Large intestine (tissue), 3 donors: ENCODE data around the gene WIZ. TPM values are rescaled to one million over a fixed set of nuclear protein-coding genes. Genes with fewer than 3 reads are reported as not detected.
"Not testable (repeated sequence)": the region's sequence is repeated elsewhere in the genome, so short reads cannot be mapped to it uniquely, and the experiment has no call there.

Source experiments
- DNase-seq, 2 donors: peaks; one replicate each; pipeline versions ENCODE4 v3.0.0 to v3.0.0-alpha.2; 2013
- H3K27ac ChIP-seq: one replicate; pipeline ENCODE4 v1.5.1; 2013; ENCODE audit warnings: low read length
- H3K27me3 ChIP-seq: 2 replicates; pipeline ENCODE4 v1.6.1; 2013; ENCODE audit warnings: low read length; ENCODE audit not compliant: control insufficient read depth, insufficient read depth
- H3K36me3 ChIP-seq: 2 replicates; pipeline ENCODE4 v1.6.1; 2013; ENCODE audit warnings: low read length; ENCODE audit not compliant: control insufficient read depth, insufficient read depth
- H3K4me1 ChIP-seq: one replicate; pipeline ENCODE4 v1.6.1; 2013; ENCODE audit warnings: low read length; ENCODE audit not compliant: control insufficient read depth, insufficient read depth
- H3K4me3 ChIP-seq: one replicate; pipeline ENCODE4 v1.5.1; 2013; ENCODE audit warnings: low read length
- H3K9me3 ChIP-seq: one replicate; pipeline ENCODE4 v1.6.1; 2013; ENCODE audit warnings: mild to moderate bottlenecking, low read depth, low read length, moderate library complexity; ENCODE audit not compliant: control insufficient read depth
- WGBS: methylation state at CpG from one replicate; pipeline ENCODE4 v1.1.5; 2013; ENCODE audit warnings: low lambda C conversion rate; ENCODE audit not compliant: insufficient coverage; 5-methylcytosine and 5-hydroxymethylcytosine counted together
- polyA plus RNA-seq: library from polyadenylated mRNA; unstranded; fragments of 120-200 nt; gene quantifications from one replicate; pipeline ENCODE4 v1.2.1, GENCODE V29; 2013

The WIZ gene
- polyA plus RNA-seq, 1 donor, result 22.7 TPM

DNA sequence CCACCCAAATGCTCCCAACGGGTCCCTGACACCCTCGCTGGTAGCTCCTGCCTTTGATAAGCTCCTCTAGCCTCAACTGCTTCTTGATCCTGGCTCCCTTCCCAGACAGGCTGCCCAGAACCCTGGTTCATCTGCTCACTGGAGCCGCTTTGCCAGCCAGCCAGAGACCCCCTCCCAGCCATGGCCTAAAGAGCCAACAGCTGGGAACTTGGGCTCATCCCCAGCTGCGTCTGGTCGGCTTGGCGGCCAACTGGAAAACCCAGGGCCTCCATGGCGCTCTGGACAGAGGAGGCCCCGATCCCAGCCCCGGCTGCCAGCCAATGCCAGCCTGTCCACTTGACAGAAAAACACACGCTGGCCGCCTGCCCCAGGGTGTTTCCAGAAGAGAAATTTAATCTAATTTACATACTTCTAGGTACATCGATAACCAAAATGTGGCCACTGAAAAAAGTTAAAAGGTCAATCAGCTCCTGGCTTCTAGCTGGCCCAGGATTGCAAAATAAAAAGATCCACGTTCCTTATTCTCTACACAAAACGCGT, 28.0 kb downstream of the WIZ start:
- no CpG with 5 or more reads among the region's 15 CpGs for WGBS
- peak in 1 of 2 donors; percentile 14 for DNase-seq
- Histone ChIP-seq H3K27ac (no peak overlapping the region), H3K4me3 (no peak overlapping the region), H3K9me3 (peaks cover 5% of the 10 kb centered on the region), H3K4me1 (peaks cover 4% of the 10 kb centered on the region), H3K36me3 (peaks cover 39% of the 10 kb centered on the region), H3K27me3 (no peaks in the 10 kb centered on the region)

DNA sequence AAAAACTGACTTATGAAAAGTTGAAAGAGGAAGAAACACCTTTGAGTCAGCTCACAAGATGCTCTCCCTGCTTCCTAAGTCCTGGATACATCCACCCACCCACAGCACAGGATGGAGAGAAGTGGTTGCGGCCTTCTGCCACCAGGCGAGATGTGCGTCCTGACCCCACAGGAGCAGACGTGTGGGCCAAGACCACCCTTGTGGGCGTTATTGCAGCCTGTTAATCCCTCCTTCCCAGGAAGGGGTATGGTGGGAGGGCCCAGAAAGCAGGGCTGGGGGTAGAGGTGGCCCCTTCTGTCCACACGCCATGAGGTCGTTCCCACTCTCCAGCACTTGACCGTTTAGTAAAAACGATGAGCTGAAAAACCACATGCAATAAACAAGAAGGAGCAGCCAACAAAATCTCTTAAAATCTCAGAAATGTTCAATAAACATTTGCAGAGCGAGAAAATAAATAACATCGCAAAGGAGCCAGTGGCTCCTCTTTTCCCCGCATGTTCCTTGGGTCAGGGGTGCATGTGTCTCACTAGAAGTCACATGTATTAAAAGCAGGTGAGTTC, 28.5 kb downstream of the WIZ start:
- peak in 1 of 2 donors; percentile 17 for DNase-seq
- H3K27ac ChIP-seq, result no peak overlapping the region
- H3K27me3 ChIP-seq, result no peaks in the 10 kb centered on the region
- H3K4me3 ChIP-seq, result no peak overlapping the region
- H3K4me1 ChIP-seq, result peaks cover 4% of the 10 kb centered on the region
- peaks cover 5% of the 10 kb centered on the region for H3K9me3 ChIP-seq
- WGBS, result no CpG with 5 or more reads among the region's 12 CpGs
- peaks cover 36% of the 10 kb centered on the region for H3K36me3 ChIP-seq

- H3K27me3 ChIP-seq, result no peaks in the 10 kb centered on the region
- no CpG with 5 or more reads among the region's 16 CpGs for WGBS
- DNase-seq, result no peak
- peaks cover 4% of the 10 kb centered on the region for H3K4me1 ChIP-seq
- peak overlapping the region; percentile 23 for H3K4me3 ChIP-seq
- peaks cover 5% of the 10 kb centered on the region for H3K9me3 ChIP-seq
- H3K27ac ChIP-seq, result no peak overlapping the region
- H3K36me3 ChIP-seq, result peaks cover 30% of the 10 kb centered on the region
Measured at GRCh38 chr19:15419413-15420025, 30.2 kb downstream of the WIZ start.

DNA sequence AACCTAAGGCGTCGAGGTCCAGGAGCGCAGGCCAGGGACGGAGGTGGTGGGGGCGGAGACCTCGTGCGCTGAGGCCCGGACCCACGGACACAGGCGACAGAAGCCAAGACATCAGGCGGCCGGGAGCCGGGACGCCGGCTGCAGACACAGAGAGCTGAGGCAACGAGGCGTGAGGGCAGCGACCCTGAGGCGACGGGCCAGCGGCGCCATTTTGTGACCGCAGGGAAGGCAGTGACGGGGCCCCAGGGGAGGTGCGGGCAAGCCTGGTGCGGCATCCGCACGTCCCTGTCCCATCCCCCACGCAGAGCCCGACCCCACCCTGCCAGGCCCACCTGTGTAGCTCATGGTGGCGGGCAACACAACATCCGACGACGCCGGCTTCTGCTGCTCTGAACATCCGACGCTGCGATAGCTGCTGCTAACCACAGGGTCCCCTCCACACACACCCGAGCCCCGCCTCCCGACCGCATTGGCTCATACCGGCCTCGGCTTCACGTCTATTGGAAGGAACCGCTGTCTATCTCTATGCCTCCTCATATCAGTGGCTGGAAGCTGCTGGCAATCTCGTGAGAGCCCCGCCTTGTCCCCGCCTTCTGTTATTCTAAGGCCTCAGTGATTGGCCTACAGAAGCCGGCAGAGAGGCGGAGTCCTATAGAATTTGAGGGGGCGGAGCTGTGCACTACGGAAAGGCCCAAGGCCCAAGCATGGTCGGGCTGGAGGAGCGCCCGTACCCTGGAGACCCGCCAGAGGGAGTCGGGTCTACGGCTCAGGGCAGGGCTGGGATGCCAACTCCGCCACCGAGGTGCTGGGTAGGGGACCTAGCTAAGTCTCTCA, 31.0 kb downstream of the WIZ start, which contains the start of gene AKAP8L:
TSS of gene AKAP8L (minus strand) at position 410 of the 834 bp plus-strand sequence. CDS start at position 345, 65 bp downstream.
- Histone ChIP-seq H3K27me3 (no peaks in the 10 kb centered on the region), H3K4me1 (peaks cover 4% of the 10 kb centered on the region), H3K36me3 (peaks cover 24% of the 10 kb centered on the region), H3K4me3 (peak within 1 kb of the TSS; percentile 100), H3K27ac (peak within 1 kb of the TSS; percentile 77), H3K9me3 (peaks cover 5% of the 10 kb centered on the region)
- DNase-seq, result peak; percentile 99 to 100
- no CpG with 5 or more reads among the region's 61 CpGs for WGBS

DNA sequence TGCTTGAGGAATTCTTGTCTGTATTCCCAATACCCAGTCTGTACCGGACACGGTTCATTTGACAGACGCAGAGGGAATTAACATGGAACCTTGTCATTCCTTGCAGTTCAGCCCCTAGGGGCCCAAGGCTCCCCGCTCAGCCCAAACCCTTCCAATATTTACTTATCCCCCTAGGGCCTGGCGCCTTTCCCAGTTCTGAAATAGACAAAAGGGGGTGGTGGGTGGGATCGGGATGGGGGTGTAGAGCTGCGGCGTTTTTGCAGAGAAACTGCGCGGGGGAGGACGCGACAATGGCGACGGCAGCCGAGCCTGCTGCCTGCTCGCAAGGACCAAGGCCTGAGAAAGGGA, 31.6 kb downstream of the WIZ start:
- H3K4me3 ChIP-seq, result peak overlapping the region; percentile 100
- H3K4me1 ChIP-seq, result peaks cover 4% of the 10 kb centered on the region
- no peak for DNase-seq
- H3K27ac ChIP-seq, result peak overlapping the region; percentile 77
- H3K27me3 ChIP-seq, result no peaks in the 10 kb centered on the region
- peaks cover 18% of the 10 kb centered on the region for H3K36me3 ChIP-seq
- H3K9me3 ChIP-seq, result peaks cover 1% of the 10 kb centered on the region
- no CpG with 5 or more reads among the region's 16 CpGs for WGBS

- 0% methylated on average over 1 of the region's 9 CpGs for WGBS
- peak overlapping the region; percentile 100 for H3K4me3 ChIP-seq
Measured at GRCh38 chr19:15417699-15418098, 32.1 kb downstream of the WIZ start.

GRCh38 chr19:15412832-15413231, 36.9 kb downstream of the WIZ start:
- H3K9me3 ChIP-seq, result no peaks in the 10 kb centered on the region
- WGBS, result no CpG with 5 or more reads among the region's 4 CpGs
- peaks cover 27% of the 10 kb centered on the region for H3K36me3 ChIP-seq
- no peak overlapping the region for H3K4me3 ChIP-seq
- H3K27ac ChIP-seq, result no peak overlapping the region
- no peak for DNase-seq
- H3K27me3 ChIP-seq, result no peaks in the 10 kb centered on the region
- no peaks in the 10 kb centered on the region for H3K4me1 ChIP-seq

More at GRCh38 chr19:15417699-15418098, 32.1 kb downstream of the WIZ start:
- H3K9me3 ChIP-seq, result no peaks in the 10 kb centered on the region
- H3K4me1 ChIP-seq, result peaks cover 4% of the 10 kb centered on the region
- no peaks in the 10 kb centered on the region for H3K27me3 ChIP-seq
- DNase-seq, result peak in 1 of 2 donors; percentile 14
- peak overlapping the region; percentile 77 for H3K27ac ChIP-seq
- peaks cover 13% of the 10 kb centered on the region for H3K36me3 ChIP-seq

- H3K4me3 ChIP-seq, H3K4me1 ChIP-seq, DNase-seq, H3K27me3 ChIP-seq, H3K27ac ChIP-seq, H3K9me3 ChIP-seq: not testable (repeated sequence)
- WGBS, result no CpG with 5 or more reads among the region's 2 CpGs
- peaks cover 28% of the 10 kb centered on the region for H3K36me3 ChIP-seq
Measured at GRCh38 chr19:15411351-15411750, 38.4 kb downstream of the WIZ start.

DNA sequence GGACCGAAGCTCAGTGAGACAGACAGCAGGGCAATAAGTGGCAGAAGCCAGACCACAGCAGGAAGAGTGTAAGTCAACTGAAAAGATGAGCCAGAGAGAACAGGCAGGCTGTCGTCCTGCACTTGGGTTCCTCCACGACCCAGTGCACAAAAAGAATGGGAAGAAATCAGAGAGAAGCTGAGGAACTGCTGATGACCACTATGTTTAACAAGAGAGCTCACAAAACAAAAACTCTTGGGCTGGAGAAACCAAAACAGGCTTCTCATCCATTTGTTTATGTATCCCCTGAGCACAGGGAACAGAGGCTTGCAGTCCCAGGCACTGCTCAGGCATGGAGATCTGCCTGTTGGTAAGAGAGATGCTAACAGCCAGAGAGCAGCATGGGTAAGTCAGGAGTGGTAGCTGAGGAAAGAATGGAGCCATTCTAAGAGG, 45.0 kb downstream of the WIZ start:
- no peak overlapping the region for H3K4me3 ChIP-seq
- H3K4me1 ChIP-seq, result no peaks in the 10 kb centered on the region
- H3K27me3 ChIP-seq, result no peaks in the 10 kb centered on the region
- DNase-seq, result no peak
- 50% methylated on average over 1 of the region's 3 CpGs for WGBS
- no peak overlapping the region for H3K27ac ChIP-seq
- H3K36me3 ChIP-seq, result peaks cover 66% of the 10 kb centered on the region
- no peaks in the 10 kb centered on the region for H3K9me3 ChIP-seq

DNA sequence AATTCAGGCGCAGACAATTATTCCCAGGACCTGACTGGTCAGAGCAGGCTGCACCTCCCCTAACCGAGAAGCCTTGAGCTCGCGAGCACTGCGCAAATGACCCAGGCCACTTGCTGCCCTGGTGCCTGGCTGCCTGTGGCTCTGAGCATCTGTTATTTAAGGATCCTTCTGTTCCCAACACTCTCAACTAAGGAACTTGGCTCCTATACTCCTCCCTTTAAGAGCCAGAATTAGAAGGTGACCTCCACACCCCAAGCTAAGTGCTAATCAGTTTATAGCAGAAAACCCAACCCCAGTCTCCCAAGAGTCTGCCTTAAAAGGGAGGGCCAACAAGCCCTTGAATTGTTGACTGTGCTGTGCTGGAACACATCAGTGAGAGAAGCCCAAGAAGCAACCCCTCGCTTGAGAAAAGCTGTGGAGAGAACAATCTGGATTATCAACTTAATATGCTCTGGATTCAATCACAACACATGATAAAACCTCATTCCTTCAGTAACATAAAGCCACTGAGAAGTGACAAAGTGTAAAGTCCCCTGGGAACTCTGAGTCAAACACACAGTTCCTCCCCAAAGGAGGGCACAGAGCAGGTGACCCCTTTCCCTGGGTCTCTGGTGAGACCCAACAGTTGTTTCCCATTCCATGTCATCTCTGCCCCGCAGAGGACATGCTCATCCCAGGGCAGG, 45.5 kb downstream of the WIZ start:
- 100% methylated on average over 1 of the region's 7 CpGs for WGBS
- H3K4me3 ChIP-seq, result no peak overlapping the region
- peaks cover 66% of the 10 kb centered on the region for H3K36me3 ChIP-seq
- H3K4me1 ChIP-seq, result no peaks in the 10 kb centered on the region
- H3K27me3 ChIP-seq, result no peaks in the 10 kb centered on the region
- no peak for DNase-seq
- no peak overlapping the region for H3K27ac ChIP-seq
- H3K9me3 ChIP-seq, result no peaks in the 10 kb centered on the region
